ENCODE results near the gene RCBTB2.

Gene RCBTB2

DNA sequence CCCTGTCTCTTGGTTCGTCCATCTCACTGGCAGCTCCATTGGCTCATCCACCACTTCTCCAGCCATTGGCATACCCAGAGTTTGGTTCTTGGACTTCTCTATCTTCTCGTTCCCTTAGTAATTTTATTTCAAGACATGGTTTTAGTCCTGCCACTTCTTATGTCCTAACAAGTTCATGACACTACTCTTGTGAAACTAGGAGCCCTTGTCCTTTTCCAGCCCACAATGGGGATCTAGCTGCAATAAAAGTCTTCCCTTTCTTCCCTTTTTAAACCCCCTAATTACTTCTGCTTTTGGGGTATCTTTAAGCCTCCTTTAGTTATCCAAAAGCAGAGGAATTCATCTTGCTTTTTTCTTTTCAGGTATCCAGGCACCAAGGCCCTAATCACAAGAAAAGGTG, 2.9 kb upstream of the RCBTB2 start:
- in situ Hi-C loops (cut with HindIII; ENCODE audit: low pct_ligation_motif_present, low pct_unique_long_range_greater_than_20kb, low sequenced_read_pairs): no loop called here

DNA sequence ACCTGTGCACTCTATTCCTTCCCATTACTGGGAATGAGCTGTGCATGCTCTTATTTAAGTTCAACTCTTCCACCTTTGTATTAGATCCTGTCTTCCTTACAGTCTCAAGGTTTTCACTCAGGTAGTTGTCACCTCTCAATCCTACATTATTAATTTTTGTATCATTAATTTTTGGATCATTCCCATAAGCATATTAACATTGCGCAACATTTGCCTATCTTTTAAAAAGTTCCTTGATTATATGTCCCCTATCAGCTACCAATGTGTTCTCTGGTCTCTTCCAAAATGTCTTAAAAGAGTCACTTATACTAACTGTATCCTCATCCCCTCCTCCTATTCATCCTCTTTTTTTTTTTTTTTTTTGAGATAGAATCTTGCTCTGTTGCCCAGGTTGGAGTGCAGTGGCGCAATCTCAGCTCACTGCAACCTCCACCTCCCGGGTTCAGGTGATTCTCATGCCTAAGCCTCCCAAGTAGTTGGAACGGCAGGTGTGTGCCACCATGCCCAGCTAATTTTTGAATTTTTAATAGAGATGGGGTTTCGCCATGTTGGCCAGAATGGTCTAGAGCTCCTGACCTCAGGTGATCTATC, 2.1 kb upstream of the RCBTB2 start:
- DNase-seq: no peak
- in situ Hi-C loops (cut with HindIII; ENCODE audit: low pct_ligation_motif_present, low pct_unique_long_range_greater_than_20kb, low sequenced_read_pairs): no loop called here

More for the DNA sequence above, 2.9 kb upstream of the RCBTB2 start:
- no peak for DNase-seq

- in situ Hi-C loops (cut with HindIII; ENCODE audit: low pct_ligation_motif_present, low pct_unique_long_range_greater_than_20kb, low sequenced_read_pairs): no loop called here
Observed at GRCh38 chr13:48533961-48534600, 1.2 kb upstream of the RCBTB2 start.

GRCh38 chr13:48532256-48532505, 699 bp downstream of the RCBTB2 start:
- in situ Hi-C loops (cut with HindIII; ENCODE audit: low pct_ligation_motif_present, low pct_unique_long_range_greater_than_20kb, low sequenced_read_pairs): no loop called here
- peak; percentile 56 for DNase-seq

More at GRCh38 chr13:48533961-48534600, 1.2 kb upstream of the RCBTB2 start:
- DNase-seq: no peak

DNA sequence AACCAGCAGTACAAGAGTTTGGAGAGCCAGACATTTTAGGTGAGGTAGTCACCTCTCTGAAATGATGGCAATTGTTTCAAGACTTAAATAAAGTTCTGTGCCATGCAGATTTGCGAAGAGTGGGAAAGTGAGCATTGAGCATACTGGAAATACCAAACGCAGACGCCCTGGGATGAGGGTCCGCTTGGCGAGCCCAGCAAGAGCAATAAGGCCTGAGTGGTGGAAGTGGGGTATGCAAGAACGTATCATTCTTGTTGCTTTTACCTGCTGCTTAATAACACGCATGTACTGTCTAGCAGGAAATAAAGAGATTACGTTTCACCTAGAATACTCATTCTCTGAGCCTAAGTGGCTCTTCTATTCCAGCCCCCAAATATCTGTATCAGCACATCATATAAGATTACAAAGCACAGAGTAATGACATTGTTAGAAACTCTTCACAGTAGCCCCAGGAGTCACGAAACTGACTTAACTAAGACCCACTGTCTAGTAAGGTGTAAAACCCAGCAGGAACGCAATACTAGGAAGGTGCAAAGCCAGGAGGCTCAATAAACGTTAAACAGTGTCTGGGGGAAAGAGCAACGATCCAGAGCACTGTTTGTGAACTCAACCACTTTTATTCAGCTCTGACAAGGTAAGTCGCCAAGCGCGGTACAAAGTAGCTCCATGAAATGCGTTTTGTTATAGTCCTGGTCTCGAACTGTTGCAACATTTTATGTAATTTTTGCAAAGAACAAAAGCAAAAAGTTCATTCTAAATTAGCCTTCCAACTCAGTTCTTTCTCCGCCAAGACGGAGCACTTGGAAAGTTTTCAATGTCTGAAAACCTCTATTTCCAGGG, 1.2 kb downstream of the RCBTB2 start:
- in situ Hi-C loops (cut with HindIII; ENCODE audit: low pct_ligation_motif_present, low pct_unique_long_range_greater_than_20kb, low sequenced_read_pairs): no loop called here
- no peak for DNase-seq

GRCh38 chr13:48530833-48531232, 2.0 kb downstream of the RCBTB2 start:
- DNase-seq: no peak
- in situ Hi-C loops (cut with HindIII; ENCODE audit: low pct_ligation_motif_present, low pct_unique_long_range_greater_than_20kb, low sequenced_read_pairs): no loop called here

- in situ Hi-C loops (cut with HindIII; ENCODE audit: low pct_ligation_motif_present, low pct_unique_long_range_greater_than_20kb, low sequenced_read_pairs): no loop called here
- DNase-seq: no peak
Observed at GRCh38 chr13:48528720-48529119, 4.2 kb downstream of the RCBTB2 start.

GRCh38 chr13:48527955-48528354, 4.9 kb downstream of the RCBTB2 start:
- no peak for DNase-seq
- in situ Hi-C loops (cut with HindIII; ENCODE audit: low pct_ligation_motif_present, low pct_unique_long_range_greater_than_20kb, low sequenced_read_pairs): no loop called here

DNA sequence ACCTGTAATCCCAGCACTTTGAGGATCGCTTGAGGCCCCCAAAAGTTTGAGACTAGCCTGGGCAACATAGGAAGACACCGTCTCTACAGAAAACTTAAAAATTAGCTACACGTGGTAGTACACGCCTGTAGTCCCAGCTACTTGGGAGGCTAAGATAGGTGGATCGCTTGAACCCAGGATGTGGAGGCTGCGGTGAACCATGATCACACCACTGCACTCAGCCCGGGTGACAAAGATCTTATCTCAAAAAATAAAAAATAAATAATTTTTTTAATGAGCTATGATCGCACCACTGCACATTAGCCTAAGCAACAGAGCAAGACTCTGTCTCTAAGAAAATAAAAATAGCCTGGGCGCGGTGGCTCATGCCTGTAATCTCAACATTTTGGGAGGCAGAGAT, 6.6 kb downstream of the RCBTB2 start:
- in situ Hi-C loops (cut with HindIII; ENCODE audit: low pct_ligation_motif_present, low pct_unique_long_range_greater_than_20kb, low sequenced_read_pairs): no loop called here

DNA sequence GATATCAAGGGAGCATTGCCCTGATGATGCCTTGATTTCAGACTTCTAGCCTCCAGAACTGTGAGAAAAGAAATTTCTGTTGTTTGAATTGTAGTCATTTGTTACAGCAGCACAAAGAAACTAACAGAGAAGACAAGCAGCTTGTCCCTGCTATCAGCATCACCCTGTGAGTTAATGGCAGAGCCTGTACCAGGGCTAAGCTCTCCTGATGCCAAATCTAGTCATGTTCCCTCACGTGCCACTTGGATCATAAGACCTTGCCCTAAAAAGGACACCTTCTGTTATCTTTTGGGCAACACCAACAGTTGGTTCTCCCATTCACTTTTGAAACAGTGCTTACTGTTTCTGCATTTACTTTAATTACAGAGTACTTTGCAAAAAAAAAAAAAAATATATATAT, 14.8 kb downstream of the RCBTB2 start:
- DNase-seq: no peak
- in situ Hi-C loops (cut with HindIII; ENCODE audit: low pct_ligation_motif_present, low pct_unique_long_range_greater_than_20kb, low sequenced_read_pairs): no loop called here

More for the DNA sequence above, 6.6 kb downstream of the RCBTB2 start:
- DNase-seq: no peak

GRCh38 chr13:48515732-48516131, 17.1 kb downstream of the RCBTB2 start:
- no peak for DNase-seq
- in situ Hi-C loops (cut with HindIII; ENCODE audit: low pct_ligation_motif_present, low pct_unique_long_range_greater_than_20kb, low sequenced_read_pairs): no loop called here

DNA sequence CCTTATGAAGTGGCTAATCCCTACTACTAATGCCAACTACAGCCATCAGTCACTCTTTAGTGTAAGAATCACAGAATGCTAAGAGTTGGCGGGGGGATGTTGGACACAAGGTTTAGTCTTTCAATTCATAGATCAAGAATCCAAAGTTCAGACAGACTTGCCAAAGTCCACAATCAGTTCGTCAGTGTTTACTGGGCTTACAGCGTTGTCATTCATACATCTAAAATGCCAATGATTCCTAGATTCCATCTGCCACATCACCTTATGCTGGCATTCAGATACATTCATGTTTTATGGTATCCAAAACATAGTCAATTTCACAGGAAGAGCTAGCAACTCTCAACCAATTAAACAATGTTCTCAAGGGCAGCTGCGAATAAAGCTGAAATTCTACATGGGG, 18.1 kb downstream of the RCBTB2 start:
- no peak for DNase-seq
- in situ Hi-C loops (cut with HindIII; ENCODE audit: low pct_ligation_motif_present, low pct_unique_long_range_greater_than_20kb, low sequenced_read_pairs): no loop called here

DNA sequence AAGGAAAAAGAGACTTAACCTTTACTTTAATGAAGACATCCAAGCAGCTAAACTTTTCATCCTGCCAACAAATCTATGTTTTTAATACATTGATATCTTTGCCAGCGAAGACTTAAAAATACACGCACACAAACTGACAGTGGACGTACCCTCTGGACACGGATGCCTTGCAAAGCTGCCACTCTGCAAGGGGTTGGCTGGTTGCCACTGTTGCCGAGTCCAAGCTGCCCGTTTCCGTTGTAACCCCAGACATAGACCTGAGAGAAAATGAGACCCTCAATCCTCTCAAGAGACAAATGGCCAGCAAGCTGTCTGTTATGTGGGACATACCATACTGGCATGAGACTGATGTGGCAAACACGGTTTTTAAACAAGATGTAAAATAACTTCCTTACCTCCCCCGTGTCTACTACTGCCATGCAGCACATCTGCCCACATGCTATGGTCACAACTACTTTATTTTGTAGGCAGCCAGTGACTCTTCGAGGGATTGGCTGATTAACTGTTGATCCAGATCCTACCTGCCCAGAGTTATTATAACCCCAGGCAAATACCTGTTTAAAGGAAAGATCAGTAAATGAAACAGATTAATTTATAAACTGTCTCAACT, 21.2 kb downstream of the RCBTB2 start:
- DNase-seq: no peak
- in situ Hi-C loops (cut with HindIII; ENCODE audit: low pct_ligation_motif_present, low pct_unique_long_range_greater_than_20kb, low sequenced_read_pairs): no loop called here

- in situ Hi-C loops (cut with HindIII; ENCODE audit: low pct_ligation_motif_present, low pct_unique_long_range_greater_than_20kb, low sequenced_read_pairs): no loop called here
Observed at GRCh38 chr13:48510698-48511097, 22.2 kb downstream of the RCBTB2 start.

GRCh38 chr13:48508011-48508410, 24.9 kb downstream of the RCBTB2 start:
- DNase-seq: no peak
- in situ Hi-C loops (cut with HindIII; ENCODE audit: low pct_ligation_motif_present, low pct_unique_long_range_greater_than_20kb, low sequenced_read_pairs): no loop called here

More at GRCh38 chr13:48510698-48511097, 22.2 kb downstream of the RCBTB2 start:
- no peak for DNase-seq

DNA sequence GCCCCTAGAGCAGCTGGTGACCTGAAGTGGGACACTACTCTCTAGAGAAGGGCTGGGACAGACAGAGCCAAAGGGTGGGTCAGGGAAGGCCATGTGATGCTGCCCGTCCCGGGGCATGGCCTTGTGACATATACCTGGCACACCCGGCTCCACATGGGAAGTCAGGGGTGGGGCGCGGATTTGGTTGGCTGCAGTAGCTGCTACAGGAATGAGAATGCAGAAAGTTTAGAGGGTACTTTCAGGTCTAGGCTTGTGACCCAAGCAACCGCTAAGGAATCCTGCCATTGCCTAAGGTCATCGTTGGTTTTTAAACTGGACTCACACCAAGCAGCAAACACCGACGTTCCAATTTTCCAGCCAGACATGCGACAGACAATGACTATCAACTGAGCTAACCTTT, 25.9 kb downstream of the RCBTB2 start:
- no peak for DNase-seq
- in situ Hi-C loops (cut with HindIII; ENCODE audit: low pct_ligation_motif_present, low pct_unique_long_range_greater_than_20kb, low sequenced_read_pairs): no loop called here

- in situ Hi-C loops (cut with HindIII; ENCODE audit: low pct_ligation_motif_present, low pct_unique_long_range_greater_than_20kb, low sequenced_read_pairs): no loop called here
- DNase-seq: no peak
Observed at GRCh38 chr13:48506092-48506701, 26.7 kb downstream of the RCBTB2 start.

DNA sequence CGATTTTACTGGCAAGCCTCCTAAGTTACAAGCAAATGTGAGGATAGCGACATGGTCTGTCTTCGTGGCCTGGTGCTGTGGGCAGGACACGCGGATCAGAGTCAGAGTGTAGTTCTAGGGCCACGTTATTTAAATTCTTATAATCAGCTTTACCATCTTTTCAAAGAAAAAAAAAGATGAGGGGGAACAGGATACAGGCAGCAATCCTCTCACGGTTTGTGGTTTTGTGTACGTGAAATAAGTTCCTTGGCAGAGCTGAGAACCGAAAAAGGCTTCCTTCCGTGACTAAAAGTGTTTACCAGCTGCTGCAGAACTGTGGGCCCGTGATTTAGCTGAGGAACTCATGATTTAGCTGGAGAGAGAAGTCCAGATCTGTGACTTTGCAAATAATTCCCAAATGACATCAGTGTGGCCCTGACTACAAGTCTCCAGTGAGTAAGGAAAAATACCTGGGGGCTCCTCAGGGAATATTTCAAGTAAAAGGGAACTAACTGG, 27.2 kb downstream of the RCBTB2 start:
- in situ Hi-C loops (cut with HindIII; ENCODE audit: low pct_ligation_motif_present, low pct_unique_long_range_greater_than_20kb, low sequenced_read_pairs): no loop called here
- DNase-seq: no peak

DNA sequence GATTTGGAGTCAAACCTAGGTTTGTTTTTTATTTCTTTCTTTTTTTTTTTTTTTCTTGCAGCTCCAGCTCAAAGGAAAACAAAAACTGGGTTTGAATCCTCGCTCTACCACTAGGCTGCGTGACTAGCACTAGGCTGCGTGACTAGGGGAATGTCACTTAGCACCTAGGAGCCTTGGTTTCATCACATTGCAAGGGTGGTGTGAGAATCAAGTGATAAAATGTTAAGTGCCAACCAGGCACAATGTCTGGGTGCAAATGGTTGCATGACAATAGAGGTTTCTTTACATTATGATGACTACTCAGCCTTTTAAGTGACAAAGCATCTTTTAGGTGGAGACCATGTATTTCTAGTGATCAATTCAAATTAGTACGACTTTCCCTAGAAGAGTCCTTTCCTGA, 27.9 kb downstream of the RCBTB2 start:
- in situ Hi-C loops (cut with HindIII; ENCODE audit: low pct_ligation_motif_present, low pct_unique_long_range_greater_than_20kb, low sequenced_read_pairs): no loop called here
- DNase-seq: no peak
